Measurements from ENCODE around the gene LIN52. TPM values are rescaled to one million over a fixed set of nuclear protein-coding genes. Genes with fewer than 3 reads are reported as not detected.

The LIN52 gene
- total and polyA plus RNA-seq, 2 of the 8 experiments (the other 6 are each of a cell fraction or from before 2014, with no cell fraction given) = 6.8 to 11.6 TPM

DNA sequence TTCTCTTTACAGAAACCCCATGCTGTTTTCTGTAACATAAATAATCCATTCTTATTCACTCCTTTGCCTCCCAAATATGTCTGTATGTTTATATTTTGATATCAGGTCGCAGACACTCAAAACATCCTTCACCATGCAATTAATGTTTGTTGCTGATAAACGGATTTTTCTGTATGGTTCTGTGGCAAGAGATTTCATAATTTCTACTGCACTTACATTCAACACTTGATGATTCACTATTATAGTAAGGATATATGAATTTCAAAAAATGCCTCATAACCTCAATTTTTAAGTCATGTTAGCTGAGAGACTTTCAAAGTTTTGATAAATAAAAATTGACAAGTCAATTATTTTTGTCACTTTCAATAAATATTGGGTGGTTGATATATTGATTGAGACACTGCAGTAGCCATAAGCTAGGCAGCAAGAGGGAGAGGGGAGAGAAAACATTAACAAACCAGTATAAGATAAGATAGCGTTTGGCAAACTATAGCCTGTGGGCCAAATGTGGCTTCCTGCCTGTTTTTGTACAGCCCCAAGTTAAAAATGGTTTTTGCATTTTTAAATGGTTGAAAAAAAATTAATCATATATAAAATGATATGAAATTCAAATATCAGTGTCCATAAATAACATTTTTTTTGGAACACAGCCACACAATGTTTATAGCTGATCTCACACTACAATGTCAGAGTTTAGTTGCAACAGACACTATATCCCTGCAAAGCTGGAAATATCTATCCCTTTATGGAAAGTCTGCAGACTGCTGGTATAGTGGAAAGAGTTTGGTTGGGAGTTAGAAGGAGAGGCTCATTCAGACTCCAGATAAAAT lies 18.8 kb upstream of the LIN52 start (continued):
- TF ChIP-seq NRF1 (IDR thresholded peaks at IDR 0.05; ENCODE audit: low read depth, low read length) (no peak), HDAC2 (IDR thresholded peaks at IDR 0.05; ENCODE audit: borderline replicate concordance in 1 of 2, low read depth in 2 of 2, low read length in 2 of 2) (no peak), RFX5 (IDR thresholded peaks at IDR 0.05; ENCODE audit: borderline replicate concordance, low read depth, low read length) (no peak), CREB1 (IDR thresholded peaks at IDR 0.05) (no peak), E2F6 (IDR thresholded peaks at IDR 0.05) (no peak)

All from H1 (cell line).